ENCODE results near the gene C5orf24. TPM values are rescaled to one million over a fixed set of nuclear protein-coding genes. Genes with fewer than 3 reads are reported as not detected.
A peak's percentile ranks its signal among the peaks of the same experiment; 100 is the strongest.
"Not testable (repeated sequence)": the region's sequence is repeated elsewhere in the genome, so short reads cannot be mapped to it uniquely, and the experiment has no call there.

Gene C5orf24
- total RNA-seq, 1 experiment from 2014 or later = 58.1 TPM

DNA sequence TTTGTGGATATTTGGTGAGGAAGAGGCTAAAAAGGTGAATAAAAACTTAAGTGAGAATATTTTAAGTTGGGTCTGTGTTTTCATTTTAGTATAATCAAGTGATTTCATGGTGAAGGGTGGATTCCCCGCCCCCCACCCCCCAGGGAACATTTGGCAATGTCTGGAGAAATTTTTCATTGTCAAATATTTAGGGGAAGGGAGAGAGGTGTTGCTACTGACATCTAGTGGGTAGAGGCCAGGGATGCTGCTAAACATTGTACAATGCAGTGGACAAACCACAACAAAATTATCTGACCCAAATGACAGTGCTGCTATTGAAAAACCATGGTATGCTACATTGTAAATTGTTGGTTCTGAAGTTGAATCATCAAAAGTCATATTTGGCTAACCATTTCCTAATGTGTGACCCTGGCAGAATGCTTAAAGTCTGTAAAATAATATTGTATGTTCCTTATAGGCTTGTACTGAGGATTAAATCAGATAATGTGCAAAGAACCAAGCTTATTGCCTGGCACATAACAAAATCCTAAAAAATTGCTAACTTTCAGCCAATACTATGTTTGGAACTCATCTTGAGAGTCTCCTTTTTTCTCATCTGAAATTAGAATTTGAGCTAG, 5.6 kb downstream of the C5orf24 start:
- DNase-seq (ENCODE audit: extremely low read depth, low read depth) = peak; percentile 26

DNA sequence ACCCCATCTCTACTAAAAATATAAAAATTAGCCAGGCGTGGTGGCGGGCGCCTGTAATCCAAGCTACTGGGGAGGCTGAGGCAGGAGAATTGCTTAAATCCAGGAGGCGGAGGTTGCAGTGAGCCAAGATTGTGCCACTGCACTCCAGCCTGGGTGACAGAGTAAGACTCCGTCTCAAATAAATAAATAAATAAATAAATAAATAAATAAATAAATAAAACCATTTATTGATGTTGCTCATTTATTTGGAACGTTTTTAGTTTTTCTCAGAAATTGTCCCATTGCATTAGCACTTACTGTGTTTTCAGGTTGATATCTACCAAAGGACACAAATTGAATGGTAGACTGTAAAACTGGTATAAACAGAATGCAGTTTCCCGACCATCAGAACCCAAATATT, 10.7 kb downstream of the C5orf24 start:
- not testable (repeated sequence) for DNase-seq (ENCODE audit: extremely low read depth, low read depth)

DNA sequence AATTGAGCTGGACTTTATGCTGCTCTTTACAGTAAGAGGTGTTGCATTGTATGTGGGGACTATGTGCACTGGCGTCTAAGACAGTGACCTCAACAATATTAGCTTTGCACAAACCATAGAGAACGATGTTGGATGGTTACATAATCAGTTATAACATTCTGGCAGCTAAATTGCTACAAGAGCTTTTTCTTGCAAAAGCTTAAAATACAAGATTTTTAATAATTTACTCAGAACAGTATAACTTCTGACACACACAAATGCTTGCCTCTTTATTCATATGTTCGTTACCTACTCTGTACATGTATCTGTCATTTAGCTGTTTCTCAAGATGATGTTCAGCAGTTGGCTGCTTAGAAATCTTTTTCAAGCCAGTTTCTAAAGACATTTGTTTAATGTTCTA, 11.6 kb downstream of the C5orf24 start:
- DNase-seq (ENCODE audit: extremely low read depth, low read depth) = no peak

DNA sequence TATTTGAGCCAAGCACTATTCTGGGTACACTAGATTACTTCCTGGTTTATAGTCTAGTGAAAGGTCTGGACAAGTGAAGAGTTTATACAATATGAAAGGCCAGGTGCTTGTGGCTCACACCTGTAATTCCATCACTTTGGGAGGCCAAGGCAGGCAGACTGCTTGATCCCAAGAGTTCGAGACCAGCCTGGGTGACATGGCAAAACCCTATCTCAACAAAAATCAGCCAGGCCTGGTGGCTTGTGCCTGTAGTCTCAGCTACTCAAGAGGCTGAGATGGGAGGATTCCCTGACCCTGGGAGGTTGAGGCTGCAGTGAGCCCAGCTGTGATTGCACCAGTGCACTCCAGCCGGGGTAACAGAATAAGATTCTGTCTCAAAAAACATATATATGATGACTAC, 18.9 kb downstream of the C5orf24 start:
- no peak for DNase-seq (ENCODE audit: extremely low read depth, low read depth)

DNA sequence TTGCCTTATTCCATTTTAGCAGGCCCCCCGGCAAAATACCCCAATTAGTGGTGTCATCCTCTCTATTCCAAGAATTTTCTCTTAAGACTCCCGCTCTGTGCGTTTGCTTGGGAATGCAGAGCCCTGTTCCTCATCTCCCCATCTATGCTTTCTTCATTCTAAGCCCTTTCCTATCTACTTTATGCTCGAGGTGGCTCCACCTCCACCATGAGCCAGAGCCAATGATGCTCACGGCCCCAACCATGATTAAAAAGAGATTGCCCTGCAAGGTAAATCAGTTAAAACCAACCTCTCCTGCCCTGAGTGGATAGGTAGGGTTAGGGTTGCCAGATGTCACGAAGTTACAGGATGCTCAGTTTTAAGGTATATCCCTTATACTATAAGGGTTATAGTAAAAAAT, 27.7 kb downstream of the C5orf24 start:
- no peak for DNase-seq (ENCODE audit: extremely low read depth, low read depth)

DNA sequence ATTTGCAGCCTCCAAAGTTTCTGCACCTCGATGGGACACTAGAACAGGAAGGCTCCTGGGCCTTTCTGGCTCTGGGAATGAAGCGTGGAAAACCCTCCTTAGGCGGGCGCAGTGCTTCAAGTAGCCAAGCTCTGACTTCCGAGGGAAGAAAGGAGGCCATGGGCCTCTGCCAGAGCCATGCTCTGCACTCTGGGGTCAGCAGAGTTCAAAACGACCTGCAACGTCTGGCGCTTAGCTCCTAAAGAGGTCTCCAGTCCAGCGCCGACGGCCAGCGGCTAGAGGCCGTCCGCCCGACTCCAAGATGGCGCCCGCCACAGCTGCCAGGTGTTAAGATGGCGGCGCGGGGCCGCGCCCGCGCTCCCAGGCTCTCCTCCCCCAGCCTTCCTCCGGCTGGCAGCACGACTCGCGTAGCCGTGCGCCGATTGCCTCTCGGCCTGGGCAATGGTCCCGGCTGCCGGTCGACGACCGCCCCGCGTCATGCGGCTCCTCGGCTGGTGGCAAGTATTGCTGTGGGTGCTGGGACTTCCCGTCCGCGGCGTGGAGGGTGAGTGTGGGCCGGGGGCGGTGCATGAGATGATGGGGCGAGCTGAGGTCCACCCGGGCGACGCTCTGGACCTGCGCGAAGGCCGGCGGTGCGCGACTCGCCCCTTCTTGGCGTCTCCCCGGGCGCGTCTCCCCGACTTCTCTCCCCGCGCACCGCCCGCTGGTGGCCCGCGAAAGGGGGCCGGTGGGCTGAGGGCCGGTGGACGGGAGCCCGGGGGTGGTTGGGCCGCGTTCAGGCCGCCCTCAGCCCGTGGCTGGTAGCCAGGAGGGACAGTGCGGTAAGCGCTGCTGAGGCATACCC, 28.4 kb downstream of the C5orf24 start, which contains the start of gene TXNDC15:
Gene TXNDC15, plus strand, starts transcription at position 385 of the 844 bp plus-strand sequence. Its CDS starts 57 bp downstream, at position 442.
- DNase-seq (ENCODE audit: extremely low read depth, low read depth) = peak; percentile 74

DNA sequence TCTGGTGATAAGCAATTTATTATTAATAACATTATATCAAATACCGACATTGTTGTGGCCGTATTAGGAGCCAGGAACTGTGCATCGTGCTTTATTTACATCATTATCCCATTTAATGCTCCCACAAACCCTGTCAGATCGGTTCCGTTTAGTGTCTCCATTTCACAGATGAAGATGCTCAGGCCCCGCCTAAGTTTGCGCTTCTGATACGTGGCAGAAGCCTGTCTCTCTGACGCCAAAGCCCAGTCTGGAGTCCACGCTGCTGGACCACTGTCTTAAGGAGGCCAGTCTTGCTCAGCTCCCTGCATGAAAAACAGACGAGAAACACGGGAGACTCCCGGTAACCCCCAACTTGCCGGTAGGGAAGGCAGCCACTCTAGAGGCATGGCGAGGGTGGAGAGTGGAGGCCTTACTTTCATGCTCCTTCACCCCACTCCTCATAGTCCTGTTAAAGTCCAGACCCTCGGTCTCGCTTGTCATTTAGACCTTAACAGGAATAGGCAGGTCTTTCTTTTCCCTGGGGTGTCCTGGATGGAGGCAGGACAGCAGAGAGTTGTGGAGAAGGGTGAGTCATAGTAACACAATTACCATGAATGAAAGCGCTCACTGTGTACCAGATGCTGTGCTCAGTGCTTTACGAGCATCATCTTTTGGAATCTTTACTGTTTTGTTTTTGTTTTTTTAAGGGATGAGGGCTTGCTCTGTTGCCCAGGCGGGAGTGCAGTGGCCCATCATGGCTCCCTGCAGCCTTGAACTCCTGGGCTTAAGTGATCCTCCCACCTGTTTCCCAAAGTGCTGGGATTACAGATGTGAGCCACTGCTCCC, 29.3 kb downstream of the C5orf24 start:
- peak; percentile 47 for DNase-seq (ENCODE audit: extremely low read depth, low read depth)

DNA sequence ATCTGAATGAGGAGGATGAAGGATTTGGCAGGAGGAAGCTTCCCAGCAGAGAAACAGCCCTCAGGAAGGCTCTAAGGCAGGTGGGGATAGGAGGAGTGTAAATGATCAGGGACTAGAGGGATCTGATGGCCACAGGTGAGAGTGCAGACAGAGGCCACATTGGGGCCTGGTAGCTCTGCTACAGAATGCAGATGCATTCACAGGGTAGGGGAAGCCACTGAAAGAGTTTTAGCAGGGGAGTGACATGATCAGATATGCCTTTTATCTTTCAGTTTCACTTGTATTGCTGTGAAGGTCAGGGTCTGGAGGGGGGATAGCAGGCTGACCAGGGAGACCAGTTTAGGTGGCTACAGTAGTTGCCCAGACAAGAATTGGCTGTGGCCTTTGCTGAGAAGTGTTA, 31.4 kb downstream of the C5orf24 start:
- no peak for DNase-seq (ENCODE audit: extremely low read depth, low read depth)

DNA sequence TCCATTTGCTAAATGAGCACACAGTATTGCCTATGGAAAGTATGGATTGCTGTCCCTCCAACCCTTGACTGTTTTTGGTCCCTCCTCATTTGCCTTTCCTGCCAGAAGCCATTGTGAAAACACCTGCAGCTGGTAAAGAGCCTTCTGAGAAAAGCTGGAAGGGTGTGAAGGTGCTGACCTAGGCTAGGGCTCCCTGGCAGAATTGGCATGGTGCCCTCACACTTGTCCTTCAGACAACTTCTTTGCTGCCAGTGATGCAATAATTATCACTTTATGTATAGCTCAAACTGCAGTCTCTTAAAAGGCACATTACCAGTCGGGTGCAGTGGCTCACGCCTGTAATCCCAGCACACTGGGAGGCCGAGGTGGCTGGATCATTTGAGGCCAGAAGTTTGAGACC, 32.6 kb downstream of the C5orf24 start:
- DNase-seq (ENCODE audit: extremely low read depth, low read depth) = no peak

DNA sequence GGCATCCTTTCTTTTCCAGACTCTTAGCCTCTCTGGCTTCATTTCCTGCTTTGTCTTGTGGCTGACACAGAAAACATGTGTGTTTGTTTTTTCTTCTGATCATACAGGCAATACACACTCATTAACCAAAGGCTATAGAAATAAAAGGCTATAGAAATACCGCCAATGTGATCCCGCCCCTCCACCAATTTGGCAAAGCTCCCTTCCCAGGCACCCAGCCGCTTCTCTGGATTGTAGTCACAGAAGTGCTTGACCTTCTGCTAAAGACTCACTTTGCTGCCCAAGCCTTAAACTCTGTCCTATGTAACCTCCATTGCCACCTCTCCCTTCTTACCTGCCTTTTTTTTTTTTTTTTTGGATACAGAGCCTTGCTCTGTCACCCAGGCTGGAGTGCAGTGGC, 33.7 kb downstream of the C5orf24 start:
- DNase-seq (ENCODE audit: extremely low read depth, low read depth) = no peak

DNA sequence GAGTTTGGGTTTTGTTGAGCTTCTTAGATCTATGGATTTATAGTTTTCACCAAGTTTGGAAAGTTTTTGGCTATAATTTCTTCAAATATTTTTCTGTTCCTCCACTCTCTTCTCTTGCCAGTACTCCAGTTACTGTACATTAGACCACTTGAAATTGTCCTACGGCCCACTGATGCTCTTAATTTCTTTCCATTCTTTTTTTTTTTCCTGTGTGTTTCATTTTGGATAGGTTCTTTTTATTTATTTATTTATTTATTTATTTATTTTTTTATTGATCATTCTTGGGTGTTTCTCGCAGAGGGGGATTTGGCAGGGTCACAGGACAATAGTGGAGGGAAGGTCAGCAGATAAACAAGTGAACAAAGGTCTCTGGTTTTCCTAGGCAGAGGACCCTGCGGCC, 35.2 kb downstream of the C5orf24 start:
- DNase-seq (ENCODE audit: extremely low read depth, low read depth) = not testable (repeated sequence)

DNA sequence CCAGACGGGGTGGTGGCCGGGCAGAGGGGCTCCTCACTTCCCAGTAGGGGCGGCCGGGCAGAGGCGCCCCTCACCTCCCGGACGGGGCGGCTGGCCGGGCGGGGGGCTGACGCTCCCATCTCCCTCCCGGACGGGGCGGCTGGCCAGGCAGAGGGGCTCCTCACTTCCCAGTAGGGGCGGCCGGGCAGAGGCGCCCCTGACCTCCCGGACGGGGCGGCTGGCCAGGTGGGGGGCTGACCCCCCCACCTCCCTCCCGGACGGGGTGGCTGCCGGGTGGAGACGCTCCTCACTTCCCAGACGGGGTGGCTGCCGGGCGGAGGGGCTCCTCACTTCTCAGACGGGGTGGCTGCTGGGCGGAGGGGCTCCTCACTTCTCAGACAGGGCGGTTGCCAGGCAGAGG, 35.9 kb downstream of the C5orf24 start:
- DNase-seq (ENCODE audit: extremely low read depth, low read depth) = not testable (repeated sequence)

DNA sequence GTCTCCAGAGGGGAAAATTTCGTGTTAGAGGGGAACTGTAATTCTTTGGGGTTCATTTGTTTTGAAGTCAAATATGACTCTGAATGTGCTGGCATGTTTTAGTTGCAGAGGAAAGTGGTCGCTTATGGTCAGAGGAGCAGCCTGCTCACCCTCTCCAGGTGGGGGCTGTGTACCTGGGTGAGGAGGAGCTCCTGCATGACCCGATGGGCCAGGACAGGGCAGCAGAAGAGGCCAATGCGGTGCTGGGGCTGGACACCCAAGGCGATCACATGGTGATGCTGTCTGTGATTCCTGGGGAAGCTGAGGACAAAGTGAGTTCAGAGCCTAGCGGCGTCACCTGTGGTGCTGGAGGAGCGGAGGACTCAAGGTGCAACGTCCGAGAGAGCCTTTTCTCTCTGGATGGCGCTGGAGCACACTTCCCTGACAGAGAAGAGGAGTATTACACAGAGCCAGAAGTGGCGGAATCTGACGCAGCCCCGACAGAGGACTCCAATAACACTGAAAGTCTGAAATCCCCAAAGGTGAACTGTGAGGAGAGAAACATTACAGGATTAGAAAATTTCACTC, 41.9 kb downstream of the C5orf24 start:
- no peak for DNase-seq (ENCODE audit: extremely low read depth, low read depth)

DNA sequence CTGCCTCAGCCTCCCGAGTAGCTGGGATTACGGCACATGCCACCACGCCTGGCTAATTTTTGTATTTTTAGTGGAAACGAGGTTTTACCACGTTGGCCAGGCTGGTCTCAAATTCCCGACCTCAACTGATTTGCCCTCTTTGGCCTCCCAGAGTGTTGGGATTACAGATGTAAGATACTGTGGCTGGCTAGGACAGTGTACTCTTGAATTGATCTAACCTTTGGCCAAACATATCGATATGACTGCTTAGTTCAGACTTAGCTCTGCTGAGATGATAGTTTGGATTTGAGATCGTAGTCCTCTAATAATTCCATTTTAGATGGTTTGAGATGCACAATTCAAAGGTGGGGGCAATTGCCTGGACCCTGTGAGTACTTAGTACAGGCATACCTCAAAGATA, 43.6 kb downstream of the C5orf24 start:
- no peak for DNase-seq (ENCODE audit: extremely low read depth, low read depth)

DNA sequence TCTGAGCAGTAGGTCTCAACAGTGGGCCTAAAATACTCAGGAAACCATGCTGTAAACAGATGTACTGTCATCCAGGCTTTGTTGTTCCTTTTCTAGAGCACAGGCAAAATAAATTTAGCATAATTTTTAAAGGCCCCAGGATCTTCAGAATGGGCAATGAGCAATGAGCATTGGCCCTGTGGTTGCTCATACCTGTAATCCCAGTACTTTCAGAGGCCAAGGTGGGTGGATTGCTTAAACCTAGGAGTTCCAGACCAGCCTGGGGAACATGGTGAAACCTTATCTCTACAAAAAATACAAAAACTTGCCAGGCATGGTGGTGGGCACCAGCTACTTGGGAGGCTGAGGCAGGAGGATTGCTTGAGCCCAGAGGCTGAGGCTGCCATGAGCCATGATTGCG, 45.7 kb downstream of the C5orf24 start:
- no peak for DNase-seq (ENCODE audit: extremely low read depth, low read depth)

DNA sequence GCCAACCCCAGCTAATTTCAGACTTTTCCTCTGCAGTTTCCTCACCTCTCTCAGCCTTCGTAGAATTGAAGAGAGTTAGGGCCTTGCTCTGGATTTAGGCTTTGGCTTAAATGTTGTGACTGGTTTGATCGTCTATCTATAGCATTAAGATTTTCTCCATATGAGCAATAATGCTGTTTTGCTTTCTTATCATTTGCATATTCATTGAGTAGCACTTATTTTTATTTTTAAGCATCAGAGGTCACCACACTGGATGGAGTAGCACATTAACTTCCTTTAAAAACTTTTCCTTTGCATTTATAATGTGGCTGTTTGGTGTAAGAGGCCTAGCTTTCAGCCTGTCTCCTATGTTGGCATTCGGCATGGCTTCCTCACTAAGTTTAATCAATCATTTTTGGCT, 46.5 kb downstream of the C5orf24 start:
- DNase-seq (ENCODE audit: extremely low read depth, low read depth) = no peak

DNA sequence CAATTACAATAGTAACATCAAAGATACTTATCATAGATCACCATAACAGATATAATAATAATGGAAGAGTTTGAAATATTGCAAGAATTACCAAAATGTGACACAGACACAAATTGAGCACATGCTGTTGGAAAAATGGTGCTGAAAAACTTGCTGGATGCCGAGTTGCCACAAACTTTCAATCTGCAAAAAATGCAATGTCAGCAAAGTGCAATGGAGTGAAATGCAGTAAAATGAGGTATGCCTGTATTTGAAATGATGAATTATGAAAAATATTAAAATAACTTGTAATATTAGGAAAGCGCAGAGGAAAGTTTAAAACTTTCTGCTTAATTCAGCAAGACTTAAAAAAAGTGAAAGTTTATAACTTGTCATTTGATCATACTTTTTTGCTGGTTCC, 47.2 kb downstream of the C5orf24 start:
- DNase-seq (ENCODE audit: extremely low read depth, low read depth) = no peak

DNA sequence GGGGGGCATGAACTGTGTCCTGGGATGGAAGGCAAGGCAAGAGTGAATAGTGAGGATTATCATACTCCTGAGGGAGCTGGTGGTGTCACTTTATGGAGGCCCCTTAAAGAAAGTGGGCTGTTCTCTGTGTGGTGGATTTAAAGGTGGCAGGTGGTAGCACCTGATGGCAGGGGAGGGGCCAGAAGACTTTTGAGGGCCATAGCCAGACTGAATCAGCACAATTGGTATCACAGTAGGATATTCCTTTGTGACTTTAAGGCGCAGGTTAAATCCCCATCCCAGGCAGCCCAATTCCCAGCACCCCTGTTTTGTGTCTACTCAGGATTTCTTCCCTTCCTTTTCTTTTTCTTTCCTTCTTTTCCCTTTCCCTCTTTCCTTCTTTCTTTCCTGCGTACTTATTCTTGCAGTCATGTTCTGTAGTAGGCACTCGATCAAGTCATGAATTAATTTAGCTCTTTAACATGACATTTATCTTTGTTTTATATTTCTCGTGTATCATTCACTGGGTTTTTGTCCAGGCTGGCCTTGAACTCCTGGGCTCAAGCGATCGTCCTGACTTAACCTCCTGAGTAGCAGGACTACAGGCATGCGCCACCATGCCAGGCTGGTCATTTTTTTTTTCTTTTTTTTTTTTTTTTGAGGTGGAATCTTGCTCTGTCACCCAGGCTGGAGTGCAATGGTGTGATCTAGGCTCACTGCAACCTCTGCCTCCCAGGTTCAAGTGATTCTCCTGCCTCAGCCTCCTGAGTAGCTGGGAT, 48.2 kb downstream of the C5orf24 start:
- DNase-seq (ENCODE audit: extremely low read depth, low read depth) = no peak

DNA sequence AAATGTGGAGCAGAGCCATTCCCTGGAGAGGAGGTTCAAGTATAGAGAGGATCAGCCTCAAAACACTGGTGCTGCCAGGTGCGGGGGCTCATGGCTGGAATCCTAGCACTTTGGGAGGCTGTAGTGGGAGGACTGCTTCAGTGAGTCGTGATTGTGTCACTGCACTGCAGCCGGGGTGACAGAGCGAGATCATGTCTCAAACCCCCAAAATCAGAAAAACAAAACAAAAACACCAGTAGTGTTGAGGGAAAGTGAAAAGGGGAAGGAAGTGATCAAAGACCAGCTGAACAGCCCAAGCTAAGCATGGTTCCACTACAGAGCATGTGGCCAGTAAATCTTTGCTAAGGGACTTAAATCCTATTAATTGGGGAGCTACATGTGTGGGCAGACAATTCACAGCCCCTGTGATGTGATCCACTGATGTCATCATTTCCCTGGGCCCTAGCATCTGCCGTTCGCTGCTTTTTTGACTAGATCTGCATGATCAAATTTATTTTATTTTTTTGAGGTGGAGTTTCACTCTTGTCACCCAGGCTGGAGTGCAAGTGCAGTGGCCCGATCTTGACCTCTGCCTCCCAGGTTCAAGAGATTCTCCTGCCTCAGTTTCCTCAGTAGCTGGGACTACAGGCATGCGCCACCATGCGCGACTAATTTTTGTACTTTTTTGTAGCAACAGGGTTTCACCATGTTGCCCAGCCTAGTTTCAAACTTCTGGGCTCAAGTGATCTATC, 56.5 kb downstream of the C5orf24 start:
- DNase-seq (ENCODE audit: extremely low read depth, low read depth) = no peak
